CD8-positive, alpha-beta memory T cell (primary cell): ENCODE data around the gene FSTL4. TPM values are rescaled to one million over a fixed set of nuclear protein-coding genes. Genes with fewer than 3 reads are reported as not detected.
"Not testable (repeated sequence)": the region's sequence is repeated elsewhere in the genome, so short reads cannot be mapped to it uniquely, and the experiment has no call there.

Experiments
- CTCF ChIA-PET: fragments of 350-600 bp; sonication (Branson Sonifier 250); formaldehyde crosslinking; loops from one replicate; lab custom pipeline; 2021; ENCODE audit warnings: antibody characterized with exemption; lab: Charles Lee
- POLR2A ChIA-PET: fragments of 350-600 bp; sonication (Branson Sonifier 250); formaldehyde crosslinking; loops from one replicate; lab custom pipeline; 2021; ENCODE audit warnings: antibody characterized with exemption; lab: Charles Lee
- DNase-seq, 5 donors: peaks; one replicate each; pipeline versions ENCODE4 v3.0.0 to v3.0.0-alpha.2; 2020 to 2022; ENCODE audit warnings: mixed read lengths in 1 of 5
- H3K27ac ChIP-seq: one replicate; pipeline ENCODE4 v1.7.0; 2013; ENCODE audit warnings: low read depth, mild to moderate bottlenecking, low read length, moderate library complexity
- H3K27me3 ChIP-seq: 2 replicates; pipeline ENCODE4 v1.7.0; 2013; ENCODE audit warnings: low read length, mild to moderate bottlenecking; ENCODE audit not compliant: insufficient read depth, poor library complexity, severe bottlenecking
- H3K36me3 ChIP-seq: 2 replicates; pipeline ENCODE4 v1.7.0; 2013; ENCODE audit warnings: mild to moderate bottlenecking, low read length, moderate library complexity; ENCODE audit not compliant: insufficient read depth
- H3K4me1 ChIP-seq: 2 replicates; pipeline ENCODE4 v1.7.0; 2013; ENCODE audit warnings: mild to moderate bottlenecking, low read length, moderate library complexity; ENCODE audit not compliant: insufficient read depth
- H3K4me3 ChIP-seq: 2 replicates; pipeline ENCODE4 v1.7.0; 2013; ENCODE audit warnings: mild to moderate bottlenecking, low read length
- H3K9me3 ChIP-seq: 2 replicates; pipeline ENCODE4 v1.7.0; 2013; ENCODE audit warnings: mild to moderate bottlenecking, low read length
- H3K27ac Mint-ChIP-seq, 8 donors: one replicate each; pipeline ENCODE4 v1.8.0; 2020 to 2021; ENCODE audit warnings: mixed read lengths in 8 of 8, mild to moderate bottlenecking in 6 of 8, inconsistent platforms in 3 of 8, moderate library complexity in 3 of 8
- H3K27me3 Mint-ChIP-seq, 2 donors: one replicate each; pipeline ENCODE4 v1.8.0; 2020 to 2021; ENCODE audit warnings: mixed read lengths in 2 of 2, mild to moderate bottlenecking in 1 of 2, moderate library complexity in 1 of 2
- H3K36me3 Mint-ChIP-seq, 3 donors: one replicate each; pipeline ENCODE4 v1.8.0; 2020 to 2021; ENCODE audit warnings: mixed read lengths in 3 of 3, inconsistent platforms in 1 of 3, mild to moderate bottlenecking in 1 of 3
- H3K4me1 Mint-ChIP-seq, 3 donors: one replicate each; pipeline ENCODE4 v1.8.0; 2020 to 2021; ENCODE audit warnings: mixed read lengths in 3 of 3, inconsistent platforms in 1 of 3, mild to moderate bottlenecking in 1 of 3
- H3K4me3 Mint-ChIP-seq, 7 donors: one replicate each; pipeline ENCODE4 v1.8.0; 2020 to 2021; ENCODE audit warnings: mixed read lengths in 7 of 7, mild to moderate bottlenecking in 6 of 7, moderate library complexity in 4 of 7, inconsistent platforms in 2 of 7
- H3K9me3 Mint-ChIP-seq, 5 donors: one replicate each; pipeline ENCODE4 v1.8.0; 2020 to 2022; ENCODE audit warnings: mixed read lengths in 5 of 5, mild to moderate bottlenecking in 3 of 5, moderate library complexity in 2 of 5, inconsistent platforms in 1 of 5
- polyA plus RNA-seq: library from polyadenylated mRNA; unstranded; fragments of 300-500 nt; fragmentation: Illumina TruSeq; gene quantifications from one replicate; pipeline ENCODE4 v1.2.3, GENCODE V29; 2021
- total RNA-seq, 2 experiments: library from RNA; stranded (reverse); gene quantifications; one replicate each; pipeline ENCODE4 v1.2.3, GENCODE V29; 2021

FSTL4 gene
- total and polyA plus RNA-seq, 3 experiments from 2014 or later: 0.33 TPM; not detected in 2

- ChIA-PET CTCF (no interaction called here), POLR2A (no interaction called here)
- Mint-ChIP-seq H3K36me3 (no peaks in the 10 kb centered on the region), H3K4me3 (no peak overlapping the region), H3K4me1 (no peaks in the 10 kb centered on the region), H3K27me3 (peaks cover 25 to 59% of the 10 kb centered on the region in 2 donors), H3K9me3 (no peaks in the 10 kb centered on the region), H3K27ac (no peak overlapping the region)
- no peaks in the 10 kb centered on the region for H3K36me3 ChIP-seq
- H3K9me3 ChIP-seq: no peaks in the 10 kb centered on the region
- H3K27me3 ChIP-seq: peaks cover 4% of the 10 kb centered on the region
- no peak overlapping the region for H3K27ac ChIP-seq
- no peak for DNase-seq
- H3K4me3 ChIP-seq: no peak overlapping the region
- no peaks in the 10 kb centered on the region for H3K4me1 ChIP-seq
Measured at GRCh38 chr5:133539818-133540217, 72.5 kb downstream of the FSTL4 start.

- no peak overlapping the region for H3K4me3 Mint-ChIP-seq
- CTCF ChIA-PET: no interaction called here
- no peaks in the 10 kb centered on the region for H3K9me3 ChIP-seq
- POLR2A ChIA-PET: no interaction called here
- H3K9me3 Mint-ChIP-seq: no peaks in the 10 kb centered on the region
- H3K4me3 ChIP-seq: no peak overlapping the region
- H3K27ac Mint-ChIP-seq: no peak overlapping the region
- no peaks in the 10 kb centered on the region for H3K27me3 ChIP-seq
- H3K27ac ChIP-seq: no peak overlapping the region
- DNase-seq: no peak
- no peaks in the 10 kb centered on the region for H3K36me3 Mint-ChIP-seq
- H3K4me1 Mint-ChIP-seq: no peaks in the 10 kb centered on the region
- peaks cover 24 to 63% of the 10 kb centered on the region in 2 donors for H3K27me3 Mint-ChIP-seq
- H3K36me3 ChIP-seq: no peaks in the 10 kb centered on the region
- no peaks in the 10 kb centered on the region for H3K4me1 ChIP-seq
Measured at GRCh38 chr5:133538718-133539117, 73.6 kb downstream of the FSTL4 start.

- DNase-seq, H3K9me3 ChIP-seq, POLR2A ChIA-PET, H3K36me3 ChIP-seq, H3K4me3 ChIP-seq, H3K4me1 Mint-ChIP-seq, H3K36me3 Mint-ChIP-seq, H3K4me1 ChIP-seq, H3K27ac Mint-ChIP-seq, H3K27ac ChIP-seq, H3K27me3 ChIP-seq, H3K9me3 Mint-ChIP-seq, H3K4me3 Mint-ChIP-seq: not testable (repeated sequence)
- CTCF ChIA-PET: interaction anchor here (1.3 kb wide), 1 partner anchor 112 kb away, joined by 3 read pairs; no protein-coding TSS in a partner anchor
- peaks cover 9 to 49% of the 10 kb centered on the region in 2 donors for H3K27me3 Mint-ChIP-seq
Measured at GRCh38 chr5:133535241-133535929, 77.0 kb downstream of the FSTL4 start.

- H3K4me3 ChIP-seq: no peak overlapping the region
- H3K27ac ChIP-seq: no peak overlapping the region
- Mint-ChIP-seq H3K27me3 (peaks cover 9 to 41% of the 10 kb centered on the region in 2 donors), H3K36me3 (no peaks in the 10 kb centered on the region), H3K4me3 (no peak overlapping the region), H3K27ac (no peak overlapping the region), H3K4me1 (no peaks in the 10 kb centered on the region), H3K9me3 (no peaks in the 10 kb centered on the region)
- H3K36me3 ChIP-seq: no peaks in the 10 kb centered on the region
- H3K27me3 ChIP-seq: no peaks in the 10 kb centered on the region
- H3K4me1 ChIP-seq: no peaks in the 10 kb centered on the region
- DNase-seq: no peak
- ChIA-PET CTCF (interaction anchor here (1.3 kb wide), 1 partner anchor 111 kb away, joined by 3 read pairs; no protein-coding TSS in a partner anchor), POLR2A (no interaction called here)
- H3K9me3 ChIP-seq: no peaks in the 10 kb centered on the region
Measured at GRCh38 chr5:133534566-133534965, 77.8 kb downstream of the FSTL4 start.

GRCh38 chr5:133533541-133533940, 78.8 kb downstream of the FSTL4 start:
- no peak for DNase-seq
- H3K27me3 Mint-ChIP-seq: peaks cover 3 to 31% of the 10 kb centered on the region in 2 donors
- no peak overlapping the region for H3K27ac ChIP-seq
- no peaks in the 10 kb centered on the region for H3K4me1 Mint-ChIP-seq
- H3K36me3 Mint-ChIP-seq: no peaks in the 10 kb centered on the region
- CTCF ChIA-PET: no interaction called here
- H3K4me1 ChIP-seq: no peaks in the 10 kb centered on the region
- H3K4me3 Mint-ChIP-seq: no peak overlapping the region
- no peaks in the 10 kb centered on the region for H3K9me3 Mint-ChIP-seq
- no peak overlapping the region for H3K4me3 ChIP-seq
- POLR2A ChIA-PET: no interaction called here
- H3K9me3 ChIP-seq: no peaks in the 10 kb centered on the region
- no peaks in the 10 kb centered on the region for H3K27me3 ChIP-seq
- H3K36me3 ChIP-seq: no peaks in the 10 kb centered on the region
- peak overlapping the region in 1 of 8 donors; percentile 33 for H3K27ac Mint-ChIP-seq

- no peaks in the 10 kb centered on the region for H3K36me3 Mint-ChIP-seq
- CTCF ChIA-PET: no interaction called here
- no peaks in the 10 kb centered on the region for H3K27me3 ChIP-seq
Measured at GRCh38 chr5:133531594-133531993, 80.7 kb downstream of the FSTL4 start.

GRCh38 chr5:133531178-133531577, 81.2 kb downstream of the FSTL4 start:
- no peaks in the 10 kb centered on the region for H3K36me3 Mint-ChIP-seq
- Histone ChIP-seq H3K27me3 (no peaks in the 10 kb centered on the region), H3K4me1 (no peaks in the 10 kb centered on the region), H3K36me3 (no peaks in the 10 kb centered on the region), H3K4me3 (no peak overlapping the region), H3K9me3 (no peaks in the 10 kb centered on the region), H3K27ac (no peak overlapping the region)
- H3K9me3 Mint-ChIP-seq: no peaks in the 10 kb centered on the region
- ChIA-PET CTCF (no interaction called here), POLR2A (no interaction called here)
- H3K27ac Mint-ChIP-seq: no peak overlapping the region
- H3K4me3 Mint-ChIP-seq: no peak overlapping the region
- no peak for DNase-seq
- H3K27me3 Mint-ChIP-seq: peaks cover 3 to 22% of the 10 kb centered on the region in 2 donors
- H3K4me1 Mint-ChIP-seq: no peaks in the 10 kb centered on the region

More at GRCh38 chr5:133531594-133531993, 80.7 kb downstream of the FSTL4 start:
- H3K9me3 ChIP-seq: no peaks in the 10 kb centered on the region
- DNase-seq: no peak
- Mint-ChIP-seq H3K4me3 (no peak overlapping the region), H3K9me3 (no peaks in the 10 kb centered on the region), H3K27me3 (peaks cover 0 to 20% of the 10 kb centered on the region in 2 donors), H3K4me1 (no peaks in the 10 kb centered on the region), H3K27ac (no peak overlapping the region)
- H3K4me1 ChIP-seq: no peaks in the 10 kb centered on the region
- POLR2A ChIA-PET: no interaction called here
- no peaks in the 10 kb centered on the region for H3K36me3 ChIP-seq
- H3K4me3 ChIP-seq: no peak overlapping the region
- no peak overlapping the region for H3K27ac ChIP-seq

GRCh38 chr5:133530270-133530669, 82.1 kb downstream of the FSTL4 start:
- Mint-ChIP-seq H3K4me3 (no peak overlapping the region), H3K36me3 (no peaks in the 10 kb centered on the region), H3K27ac (no peak overlapping the region), H3K9me3 (no peaks in the 10 kb centered on the region), H3K4me1 (no peaks in the 10 kb centered on the region), H3K27me3 (peaks cover 6 to 18% of the 10 kb centered on the region in 2 donors)
- Histone ChIP-seq H3K9me3 (no peaks in the 10 kb centered on the region), H3K27me3 (no peaks in the 10 kb centered on the region), H3K4me3 (no peak overlapping the region), H3K4me1 (no peaks in the 10 kb centered on the region), H3K27ac (no peak overlapping the region), H3K36me3 (no peaks in the 10 kb centered on the region)
- ChIA-PET CTCF (no interaction called here), POLR2A (no interaction called here)
- DNase-seq: no peak
